HepG2 (cell line): Measurements from ENCODE around the gene TRIM66. TPM values are rescaled to one million over a fixed set of nuclear protein-coding genes. Genes with fewer than 3 reads are reported as not detected.

Source experiments
- ATF7 ChIP-seq, 2 experiments: fragments of 450-650 bp in 1 of 2; sonication (generic) in 1 of 2; formaldehyde crosslinking in 1 of 2; IDR thresholded peaks; 2 replicates each; pipeline versions ENCODE4 v1.4.0 to v1.6.1; 2016 to 2020; ENCODE audit warnings: antibody characterized with exemption in 1 of 2, mild to moderate bottlenecking in 1 of 2, missing genetic modification reagents in 1 of 2
- FLYWCH1 ChIP-seq: sonication (generic); formaldehyde crosslinking; IDR thresholded peaks from 2 replicates; pipeline ENCODE4 v1.8.1; 2023; ENCODE audit warnings: mild to moderate bottlenecking, missing genetic modification reagents
- HNRNPK ChIP-seq: fragments of 200-400 bp; formaldehyde crosslinking; IDR thresholded peaks from 2 replicates; pipeline ENCODE4 v1.6.1; 2018; ENCODE audit warnings: low read length, low read depth, moderate library complexity, mild to moderate bottlenecking; ENCODE audit not compliant: poor library complexity, severe bottlenecking
- KLF13 ChIP-seq: sonication (generic); formaldehyde crosslinking; IDR thresholded peaks from 2 replicates; pipeline ENCODE4 v1.4.0; 2020; ENCODE audit warnings: mild to moderate bottlenecking, missing genetic modification reagents
- MZF1 ChIP-seq: sonication (generic); formaldehyde crosslinking; IDR thresholded peaks from 2 replicates; pipeline ENCODE4 v1.8.1; 2023; ENCODE audit warnings: mild to moderate bottlenecking, missing genetic modification reagents, borderline replicate concordance
- NFIC ChIP-seq: IDR thresholded peaks from 2 replicates; pipeline ENCODE4 v1.6.1; 2012; ENCODE audit warnings: mild to moderate bottlenecking, low read length, inconsistent platforms
- PAF1 ChIP-seq: IDR thresholded peaks from 2 replicates; pipeline ENCODE4 v1.6.1; 2016; ENCODE audit warnings: missing genetic modification reagents, missing compliant biosample characterization
- TMF1 ChIP-seq: sonication (generic); formaldehyde crosslinking; IDR thresholded peaks from 2 replicates; pipeline ENCODE4 v1.8.1; 2022; ENCODE audit warnings: low read depth, missing genetic modification reagents
- U2AF1 ChIP-seq: fragments of 200-400 bp; formaldehyde crosslinking; optimal IDR thresholded peaks from 2 replicates; pipeline ENCODE3; 2017; ENCODE audit warnings: mild to moderate bottlenecking, low read depth, low read length
- ZNF12 ChIP-seq: sonication (generic); formaldehyde crosslinking; IDR thresholded peaks from 2 replicates; pipeline ENCODE4 v1.5.0; 2020; ENCODE audit warnings: missing genetic modification reagents
- ZNF143 ChIP-seq: sonication (generic); formaldehyde crosslinking; IDR thresholded peaks from 2 replicates; pipeline ENCODE4 v1.4.0; 2020; ENCODE audit warnings: missing genetic modification reagents
- ZNF282 ChIP-seq: fragments of 450-650 bp; IDR thresholded peaks from 2 replicates; pipeline ENCODE4 v1.6.1; 2018; ENCODE audit not compliant: partially characterized antibody
- ZNF333 ChIP-seq: sonication (generic); formaldehyde crosslinking; IDR thresholded peaks from 2 replicates; pipeline ENCODE4 v1.4.0; 2020; ENCODE audit warnings: mild to moderate bottlenecking, missing genetic modification reagents, borderline replicate concordance
- ZNF350 ChIP-seq: sonication (generic); formaldehyde crosslinking; IDR thresholded peaks from 2 replicates; pipeline ENCODE4 v1.4.0; 2020; ENCODE audit warnings: mild to moderate bottlenecking, low read depth, missing genetic modification reagents, borderline replicate concordance
- ZNF451 ChIP-seq: sonication (generic); formaldehyde crosslinking; IDR thresholded peaks from 2 replicates; pipeline ENCODE4 v1.5.0; 2020; ENCODE audit warnings: mild to moderate bottlenecking, missing genetic modification reagents
- ZSCAN12 ChIP-seq: sonication (generic); formaldehyde crosslinking; IDR thresholded peaks from 2 replicates; pipeline ENCODE4 v1.9.0; 2021; ENCODE audit warnings: mild to moderate bottlenecking, missing genetic modification reagents
- polyA plus RNA-seq, 8 experiments: library from polyadenylated mRNA; depleted of rRNA in 3 of 8; stranded (reverse) in 7 of 8; unstranded in 1 of 8; fragments of >200 nt; fragmentation: Illumina TruSeq in 4 of 8; extraction: Trizol in 4 of 8; gene quantifications; 2 replicates each; pipeline versions ENCODE4 v1.2.1 to v1.2.3, GENCODE V29; 2011 to 2016; ENCODE audit warnings: low read depth in 4 of 8, missing spikeins in 1 of 8, mixed read lengths in 1 of 8; ENCODE audit not compliant: insufficient read depth in 1 of 8
- total RNA-seq, 5 experiments: library from RNA; depleted of rRNA; stranded (reverse); fragments of >200 nt; fragmentation: Illumina TruSeq; extraction: Trizol; gene quantifications; 2 replicates each; pipeline ENCODE4 v1.2.3, GENCODE V29; 2016; ENCODE audit warnings: low read depth in 1 of 5
- TF ChIP-seq, protein P1 (sequence below): fragments of 450-650 bp; IDR thresholded peaks from 2 replicates; pipeline ENCODE4 v1.6.1; 2017
- TF ChIP-seq, protein P2 (sequence below): sonication (generic); formaldehyde crosslinking; IDR thresholded peaks from 2 replicates; pipeline ENCODE4 v1.5.1; 2020; ENCODE audit warnings: mild to moderate bottlenecking, missing genetic modification reagents, moderate library complexity
- TF ChIP-seq, protein P3 (sequence below): sonication (generic); formaldehyde crosslinking; IDR thresholded peaks from 2 replicates; pipeline ENCODE4 v1.4.0; 2020; ENCODE audit warnings: missing genetic modification reagents
- TF ChIP-seq, protein P4 (sequence below): IDR thresholded peaks from 2 replicates; pipeline ENCODE4 v1.6.1; 2016

Gene TRIM66
- total and polyA plus RNA-seq, 2 of the 13 experiments (the other 11 are each of a cell fraction or from before 2014, with no cell fraction given), result 4.9 to 6.1 TPM

DNA sequence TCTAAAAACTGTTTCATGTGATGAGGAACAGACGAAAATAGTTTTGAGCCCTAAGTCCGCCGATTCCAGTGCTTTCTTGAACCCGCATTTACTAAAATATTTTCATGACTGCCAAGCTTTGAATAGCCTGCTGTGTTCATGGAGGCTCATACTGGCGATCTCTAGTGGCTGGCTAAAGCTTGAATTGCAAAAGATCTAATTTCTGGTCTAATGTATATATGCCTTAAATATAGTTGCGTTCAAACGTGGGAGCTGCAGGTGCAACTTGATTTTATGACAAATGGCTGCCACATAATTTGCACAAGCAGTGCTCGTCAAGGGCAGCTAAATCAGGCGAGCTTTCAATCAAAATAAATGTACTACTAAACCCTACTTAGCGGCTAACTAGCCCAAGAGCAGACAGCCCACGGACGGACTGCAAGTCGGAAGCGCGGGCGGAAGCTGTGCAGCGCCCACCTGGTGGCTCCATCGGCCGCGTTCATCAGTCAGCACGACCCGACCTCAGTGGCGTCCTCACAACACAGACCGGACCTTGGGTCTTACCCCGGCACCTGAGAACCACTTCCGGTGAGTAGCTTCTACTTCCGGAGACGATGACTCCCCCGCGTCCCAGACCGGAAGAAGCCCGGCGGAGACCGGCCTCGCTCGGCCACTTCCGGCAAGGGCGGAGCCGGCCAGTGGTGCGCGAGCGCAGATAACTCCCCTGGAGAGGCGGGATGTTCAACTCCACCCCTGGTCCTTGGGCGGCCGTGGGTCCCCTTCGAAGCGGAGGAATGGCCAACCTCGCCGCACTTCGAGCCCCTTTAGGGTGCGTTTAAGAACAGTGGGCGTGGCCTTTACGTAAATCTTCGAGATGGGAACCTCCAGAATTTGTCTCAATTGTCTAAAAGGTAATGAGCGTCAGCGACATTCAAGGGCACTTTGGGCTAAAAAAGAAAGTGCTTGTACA is 6.2 kb upstream of the TRIM66 start (continued):
- TF ChIP-seq, protein P1, sequence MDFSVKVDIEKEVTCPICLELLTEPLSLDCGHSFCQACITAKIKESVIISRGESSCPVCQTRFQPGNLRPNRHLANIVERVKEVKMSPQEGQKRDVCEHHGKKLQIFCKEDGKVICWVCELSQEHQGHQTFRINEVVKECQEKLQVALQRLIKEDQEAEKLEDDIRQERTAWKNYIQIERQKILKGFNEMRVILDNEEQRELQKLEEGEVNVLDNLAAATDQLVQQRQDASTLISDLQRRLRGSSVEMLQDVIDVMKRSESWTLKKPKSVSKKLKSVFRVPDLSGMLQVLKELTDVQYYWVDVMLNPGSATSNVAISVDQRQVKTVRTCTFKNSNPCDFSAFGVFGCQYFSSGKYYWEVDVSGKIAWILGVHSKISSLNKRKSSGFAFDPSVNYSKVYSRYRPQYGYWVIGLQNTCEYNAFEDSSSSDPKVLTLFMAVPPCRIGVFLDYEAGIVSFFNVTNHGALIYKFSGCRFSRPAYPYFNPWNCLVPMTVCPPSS, result no peak
- 0 out of 2 replicates have a peak, but pooled peaks have one; percentile 37 for TF ChIP-seq FLYWCH1 (CRISPR knock-in tag)
- TF ChIP-seq ZNF350 (CRISPR knock-in tag), result peak; percentile 94
- TF ChIP-seq ZSCAN12 (CRISPR knock-in tag), result no peak
- peak; percentile 73; the same call in 1 of the 2 replicates for TF ChIP-seq TMF1 (CRISPR knock-in tag)
- TF ChIP-seq, protein P2, sequence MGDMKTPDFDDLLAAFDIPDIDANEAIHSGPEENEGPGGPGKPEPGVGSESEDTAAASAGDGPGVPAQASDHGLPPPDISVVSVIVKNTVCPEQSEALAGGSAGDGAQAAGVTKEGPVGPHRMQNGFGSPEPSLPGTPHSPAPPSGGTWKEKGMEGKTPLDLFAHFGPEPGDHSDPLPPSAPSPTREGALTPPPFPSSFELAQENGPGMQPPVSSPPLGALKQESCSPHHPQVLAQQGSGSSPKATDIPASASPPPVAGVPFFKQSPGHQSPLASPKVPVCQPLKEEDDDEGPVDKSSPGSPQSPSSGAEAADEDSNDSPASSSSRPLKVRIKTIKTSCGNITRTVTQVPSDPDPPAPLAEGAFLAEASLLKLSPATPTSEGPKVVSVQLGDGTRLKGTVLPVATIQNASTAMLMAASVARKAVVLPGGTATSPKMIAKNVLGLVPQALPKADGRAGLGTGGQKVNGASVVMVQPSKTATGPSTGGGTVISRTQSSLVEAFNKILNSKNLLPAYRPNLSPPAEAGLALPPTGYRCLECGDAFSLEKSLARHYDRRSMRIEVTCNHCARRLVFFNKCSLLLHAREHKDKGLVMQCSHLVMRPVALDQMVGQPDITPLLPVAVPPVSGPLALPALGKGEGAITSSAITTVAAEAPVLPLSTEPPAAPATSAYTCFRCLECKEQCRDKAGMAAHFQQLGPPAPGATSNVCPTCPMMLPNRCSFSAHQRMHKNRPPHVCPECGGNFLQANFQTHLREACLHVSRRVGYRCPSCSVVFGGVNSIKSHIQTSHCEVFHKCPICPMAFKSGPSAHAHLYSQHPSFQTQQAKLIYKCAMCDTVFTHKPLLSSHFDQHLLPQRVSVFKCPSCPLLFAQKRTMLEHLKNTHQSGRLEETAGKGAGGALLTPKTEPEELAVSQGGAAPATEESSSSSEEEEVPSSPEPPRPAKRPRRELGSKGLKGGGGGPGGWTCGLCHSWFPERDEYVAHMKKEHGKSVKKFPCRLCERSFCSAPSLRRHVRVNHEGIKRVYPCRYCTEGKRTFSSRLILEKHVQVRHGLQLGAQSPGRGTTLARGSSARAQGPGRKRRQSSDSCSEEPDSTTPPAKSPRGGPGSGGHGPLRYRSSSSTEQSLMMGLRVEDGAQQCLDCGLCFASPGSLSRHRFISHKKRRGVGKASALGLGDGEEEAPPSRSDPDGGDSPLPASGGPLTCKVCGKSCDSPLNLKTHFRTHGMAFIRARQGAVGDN (CRISPR knock-in tag), result peak; percentile 99
- TF ChIP-seq ZNF12 (CRISPR knock-in tag), result 0 out of 2 replicates have a peak, but pooled peaks have one; percentile 8
- TF ChIP-seq NFIC, result no peak
- peak; percentile 92; the same call in 1 of the 2 replicates for TF ChIP-seq PAF1 (CRISPR knock-in tag)
- no peak for TF ChIP-seq ZNF282
- TF ChIP-seq KLF13 (CRISPR knock-in tag), result no peak
- peak; percentile 65; the same call in 1 of the 2 replicates for TF ChIP-seq ZNF143 (CRISPR knock-in tag)
- TF ChIP-seq ZNF333 (CRISPR knock-in tag), result 0 out of 2 replicates have a peak, but pooled peaks have one; percentile 21
- TF ChIP-seq HNRNPK, result no peak
- TF ChIP-seq, protein P3, sequence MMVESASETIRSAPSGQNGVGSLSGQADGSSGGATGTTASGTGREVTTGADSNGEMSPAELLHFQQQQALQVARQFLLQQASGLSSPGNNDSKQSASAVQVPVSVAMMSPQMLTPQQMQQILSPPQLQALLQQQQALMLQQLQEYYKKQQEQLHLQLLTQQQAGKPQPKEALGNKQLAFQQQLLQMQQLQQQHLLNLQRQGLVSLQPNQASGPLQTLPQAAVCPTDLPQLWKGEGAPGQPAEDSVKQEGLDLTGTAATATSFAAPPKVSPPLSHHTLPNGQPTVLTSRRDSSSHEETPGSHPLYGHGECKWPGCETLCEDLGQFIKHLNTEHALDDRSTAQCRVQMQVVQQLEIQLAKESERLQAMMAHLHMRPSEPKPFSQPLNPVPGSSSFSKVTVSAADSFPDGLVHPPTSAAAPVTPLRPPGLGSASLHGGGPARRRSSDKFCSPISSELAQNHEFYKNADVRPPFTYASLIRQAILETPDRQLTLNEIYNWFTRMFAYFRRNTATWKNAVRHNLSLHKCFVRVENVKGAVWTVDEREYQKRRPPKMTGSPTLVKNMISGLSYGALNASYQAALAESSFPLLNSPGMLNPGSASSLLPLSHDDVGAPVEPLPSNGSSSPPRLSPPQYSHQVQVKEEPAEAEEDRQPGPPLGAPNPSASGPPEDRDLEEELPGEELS (CRISPR knock-in tag), result peak; percentile 72
- no peak for TF ChIP-seq ATF7 (IDR thresholded peaks at IDR 0.05)
- TF ChIP-seq ATF7 (CRISPR knock-in tag; IDR thresholded peaks at IDR 0.05), result no peak
- TF ChIP-seq MZF1 (CRISPR knock-in tag), result peak; percentile 22; the same call in 1 of the 2 replicates
- peak; percentile 84 for TF ChIP-seq U2AF1
- TF ChIP-seq, protein P4, sequence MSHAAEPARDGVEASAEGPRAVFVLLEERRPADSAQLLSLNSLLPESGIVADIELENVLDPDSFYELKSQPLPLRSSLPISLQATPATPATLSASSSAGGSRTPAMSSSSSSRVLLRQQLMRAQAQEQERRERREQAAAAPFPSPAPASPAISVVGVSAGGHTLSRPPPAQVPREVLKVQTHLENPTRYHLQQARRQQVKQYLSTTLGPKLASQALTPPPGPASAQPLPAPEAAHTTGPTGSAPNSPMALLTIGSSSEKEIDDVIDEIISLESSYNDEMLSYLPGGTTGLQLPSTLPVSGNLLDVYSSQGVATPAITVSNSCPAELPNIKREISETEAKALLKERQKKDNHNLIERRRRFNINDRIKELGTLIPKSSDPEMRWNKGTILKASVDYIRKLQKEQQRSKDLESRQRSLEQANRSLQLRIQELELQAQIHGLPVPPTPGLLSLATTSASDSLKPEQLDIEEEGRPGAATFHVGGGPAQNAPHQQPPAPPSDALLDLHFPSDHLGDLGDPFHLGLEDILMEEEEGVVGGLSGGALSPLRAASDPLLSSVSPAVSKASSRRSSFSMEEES (CRISPR knock-in tag), result peak; percentile 49; the same call in 1 of the 2 replicates
- peak; percentile 79 for TF ChIP-seq ZNF451
